ENCODE measurements around the gene SUSD5.
"Not testable (repeated sequence)": the region's sequence is repeated elsewhere in the genome, so short reads cannot be mapped to it uniquely, and the experiment has no call there.

The SUSD5 gene

DNA sequence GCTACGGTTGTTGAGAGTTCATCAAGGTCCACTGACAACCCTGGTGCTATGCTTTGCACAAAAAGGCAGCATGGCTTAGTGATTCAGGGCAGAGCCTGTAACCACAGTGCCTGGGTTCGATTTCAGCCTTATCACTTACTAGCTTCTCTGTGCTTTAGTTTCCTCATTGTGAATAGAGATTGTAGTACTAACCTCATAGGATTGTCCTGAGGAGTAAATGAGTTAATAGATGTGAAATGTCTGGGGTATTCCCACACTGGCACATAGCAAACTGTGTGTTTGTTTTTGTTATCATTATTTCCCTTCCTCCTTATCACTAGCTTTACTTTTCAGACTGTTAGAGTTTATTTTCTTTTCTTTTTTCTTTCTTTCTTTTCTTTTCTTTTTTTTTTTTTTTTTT, 88.5 kb downstream of the SUSD5 start:
- Mint-ChIP-seq H3K9me3 (no peaks in the 10 kb centered on the region), H3K36me3 (ENCODE audit: low read depth) (peaks cover 13% of the 10 kb centered on the region)
- ATAC-seq, result no peak

DNA sequence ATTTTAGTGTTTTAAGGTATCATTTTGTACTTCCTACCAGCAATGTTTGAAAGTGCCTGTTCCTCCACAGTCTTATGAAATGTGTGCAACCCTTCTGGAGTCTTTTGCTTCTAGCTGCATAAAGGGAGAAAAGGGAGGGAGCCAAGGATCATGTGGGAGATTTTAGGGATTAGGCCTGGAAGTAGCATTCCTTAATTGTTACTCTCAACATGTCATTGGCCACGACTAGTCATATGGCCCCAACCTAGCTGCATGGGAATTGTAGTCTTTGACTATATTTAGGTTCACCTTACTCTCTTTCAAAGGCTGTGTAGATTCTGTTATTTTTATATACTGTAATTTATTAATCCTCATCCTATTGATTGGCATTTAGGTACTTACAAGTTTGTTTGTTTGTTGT, 89.9 kb downstream of the SUSD5 start:
- no peak for ATAC-seq
- Mint-ChIP-seq H3K27me3 (no peaks in the 10 kb centered on the region), H3K4me3 (no peak overlapping the region), H3K36me3 (ENCODE audit: low read depth) (peaks cover 10% of the 10 kb centered on the region), H3K4me1 (peaks cover 11% of the 10 kb centered on the region), H3K9me3 (no peaks in the 10 kb centered on the region), H3K27ac (no peak overlapping the region)
- no peak for DNase-seq

More for the DNA sequence above, 88.5 kb downstream of the SUSD5 start:
- no peak overlapping the region for H3K4me3 Mint-ChIP-seq
- H3K27ac Mint-ChIP-seq, result no peak overlapping the region
- H3K27me3 Mint-ChIP-seq, result no peaks in the 10 kb centered on the region
- DNase-seq, result no peak
- peaks cover 6% of the 10 kb centered on the region for H3K4me1 Mint-ChIP-seq

DNA sequence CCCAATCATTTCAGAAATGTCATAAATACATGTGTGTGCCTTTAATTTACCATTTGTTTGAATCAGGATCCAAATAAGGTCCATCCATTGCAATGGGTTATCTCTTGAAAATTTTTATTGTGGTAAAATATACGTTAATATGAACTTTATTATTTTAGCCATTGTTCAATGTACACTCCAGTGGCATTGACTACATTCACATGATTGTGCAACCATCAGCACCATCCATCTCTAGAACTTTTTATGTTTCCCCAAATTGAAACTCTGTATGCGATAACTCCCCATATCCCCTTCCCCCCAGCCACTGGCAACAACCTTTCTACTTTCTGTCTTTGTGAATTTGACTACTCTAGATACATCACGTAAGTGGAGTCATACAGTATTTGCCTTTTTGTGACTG, 92.8 kb downstream of the SUSD5 start:
- ATAC-seq, result no peak
- DNase-seq, result no peak
- Mint-ChIP-seq H3K4me1 (peaks cover 11% of the 10 kb centered on the region), H3K27me3 (no peaks in the 10 kb centered on the region), H3K36me3 (ENCODE audit: low read depth) (peaks cover 10% of the 10 kb centered on the region), H3K27ac (no peak overlapping the region), H3K4me3 (no peak overlapping the region), H3K9me3 (no peaks in the 10 kb centered on the region)

DNA sequence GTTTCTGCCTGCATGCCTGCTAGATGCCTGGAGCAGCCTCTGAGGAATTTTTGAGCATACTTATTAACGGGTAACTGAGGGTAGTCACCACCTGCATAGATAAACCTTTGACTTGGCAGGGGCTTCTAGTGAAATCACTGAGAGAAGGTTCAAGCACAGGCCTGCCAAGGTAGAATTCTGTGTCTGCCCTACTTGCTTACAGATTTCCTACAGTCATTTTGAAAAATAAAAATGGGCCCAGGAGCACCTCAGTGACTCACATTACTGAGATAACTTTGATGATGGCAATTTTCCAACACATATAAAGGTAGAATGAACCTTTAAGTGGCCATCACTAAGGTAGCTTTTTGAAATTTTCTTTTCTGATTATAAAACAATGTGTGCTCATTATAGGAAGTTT, 94.0 kb downstream of the SUSD5 start:
- no peak overlapping the region for H3K27ac Mint-ChIP-seq

DNA sequence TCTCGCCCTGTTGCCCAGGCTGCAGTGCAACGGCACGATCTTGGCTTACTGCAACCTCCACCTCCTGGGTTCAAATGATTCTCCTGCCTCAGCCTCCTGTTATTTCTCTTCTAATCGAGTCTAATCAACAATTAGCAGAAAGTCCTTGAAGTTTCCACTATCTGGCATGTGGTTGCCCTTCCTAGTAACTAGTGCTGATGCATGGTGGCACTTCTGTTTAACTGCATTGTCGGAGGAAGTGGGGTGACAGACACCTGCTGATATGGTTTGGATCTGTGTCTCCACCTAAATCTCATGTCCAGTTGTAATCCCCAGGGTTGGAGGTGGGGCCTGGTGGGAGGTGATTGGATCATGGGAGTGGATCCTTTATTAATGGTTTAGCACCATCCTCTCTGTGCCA, 95.6 kb downstream of the SUSD5 start:
- Mint-ChIP-seq H3K27ac (peak overlapping the region; percentile 39), H3K9me3 (no peaks in the 10 kb centered on the region)
- ATAC-seq, result no peak

More for the DNA sequence above, 94.0 kb downstream of the SUSD5 start:
- DNase-seq, result no peak
- H3K4me1 Mint-ChIP-seq, result peaks cover 11% of the 10 kb centered on the region
- no peak overlapping the region for H3K4me3 Mint-ChIP-seq
- peak; percentile 15 for ATAC-seq
- H3K9me3 Mint-ChIP-seq, result no peaks in the 10 kb centered on the region
- H3K27me3 Mint-ChIP-seq, result no peaks in the 10 kb centered on the region
- peaks cover 10% of the 10 kb centered on the region for H3K36me3 Mint-ChIP-seq (ENCODE audit: low read depth)

DNA sequence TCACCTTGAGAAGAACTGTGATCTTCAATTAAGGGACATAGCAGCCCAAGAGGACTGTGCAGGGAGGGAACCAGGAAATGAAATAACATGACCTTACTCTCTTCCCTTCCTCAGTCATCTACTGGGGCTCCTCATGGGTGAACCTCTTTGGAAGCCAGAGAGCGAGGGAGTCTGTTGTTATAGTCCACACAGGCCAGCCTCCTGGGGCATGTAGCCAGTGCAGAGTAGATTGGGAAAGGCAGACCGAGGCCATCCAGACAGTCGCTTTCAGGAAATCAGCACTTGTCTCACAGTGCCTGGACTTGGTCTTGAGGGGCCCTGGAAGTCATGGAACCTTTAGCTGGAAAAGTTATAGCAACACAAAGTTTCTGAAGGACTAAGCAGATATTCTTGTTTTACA, 98.7 kb downstream of the SUSD5 start:
- H3K4me1 Mint-ChIP-seq, result peaks cover 25% of the 10 kb centered on the region

More for the DNA sequence above, 95.6 kb downstream of the SUSD5 start:
- Mint-ChIP-seq H3K4me1 (peaks cover 11% of the 10 kb centered on the region), H3K27me3 (no peaks in the 10 kb centered on the region), H3K36me3 (ENCODE audit: low read depth) (peaks cover 10% of the 10 kb centered on the region), H3K4me3 (no peak overlapping the region)
- no peak for DNase-seq

DNA sequence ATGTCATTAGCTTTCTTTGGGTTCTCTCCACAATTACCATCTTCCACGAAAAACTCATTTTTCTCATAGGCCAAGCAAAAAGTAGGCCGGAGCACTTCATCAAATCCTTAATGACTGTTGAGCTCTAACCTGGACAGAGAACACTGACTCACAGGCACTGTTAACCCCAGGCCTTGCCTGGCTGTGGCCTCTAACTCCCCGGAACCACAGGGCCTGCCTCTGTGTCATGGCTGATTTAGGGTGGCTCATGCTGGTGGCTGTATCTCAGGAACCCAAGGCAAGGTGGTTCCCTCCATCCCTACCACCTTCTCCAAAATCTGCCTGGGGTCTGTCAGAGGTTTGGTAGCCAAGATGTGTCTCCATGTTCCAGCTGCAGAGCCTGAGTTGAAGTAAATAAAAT, 101.1 kb downstream of the SUSD5 start:
- H3K27me3 Mint-ChIP-seq, result no peaks in the 10 kb centered on the region
- H3K36me3 Mint-ChIP-seq (ENCODE audit: low read depth), result no peaks in the 10 kb centered on the region
- no peak overlapping the region for H3K4me3 Mint-ChIP-seq
- no peak for ATAC-seq
- H3K4me1 Mint-ChIP-seq, result peaks cover 33% of the 10 kb centered on the region
- H3K27ac Mint-ChIP-seq, result no peak overlapping the region
- DNase-seq, result no peak
- no peaks in the 10 kb centered on the region for H3K9me3 Mint-ChIP-seq

More for the DNA sequence above, 98.7 kb downstream of the SUSD5 start:
- Mint-ChIP-seq H3K36me3 (ENCODE audit: low read depth) (peaks cover 5% of the 10 kb centered on the region), H3K27me3 (no peaks in the 10 kb centered on the region), H3K4me3 (no peak overlapping the region), H3K27ac (no peak overlapping the region), H3K9me3 (no peaks in the 10 kb centered on the region)
- ATAC-seq (no peak), DNase-seq (no peak)

DNA sequence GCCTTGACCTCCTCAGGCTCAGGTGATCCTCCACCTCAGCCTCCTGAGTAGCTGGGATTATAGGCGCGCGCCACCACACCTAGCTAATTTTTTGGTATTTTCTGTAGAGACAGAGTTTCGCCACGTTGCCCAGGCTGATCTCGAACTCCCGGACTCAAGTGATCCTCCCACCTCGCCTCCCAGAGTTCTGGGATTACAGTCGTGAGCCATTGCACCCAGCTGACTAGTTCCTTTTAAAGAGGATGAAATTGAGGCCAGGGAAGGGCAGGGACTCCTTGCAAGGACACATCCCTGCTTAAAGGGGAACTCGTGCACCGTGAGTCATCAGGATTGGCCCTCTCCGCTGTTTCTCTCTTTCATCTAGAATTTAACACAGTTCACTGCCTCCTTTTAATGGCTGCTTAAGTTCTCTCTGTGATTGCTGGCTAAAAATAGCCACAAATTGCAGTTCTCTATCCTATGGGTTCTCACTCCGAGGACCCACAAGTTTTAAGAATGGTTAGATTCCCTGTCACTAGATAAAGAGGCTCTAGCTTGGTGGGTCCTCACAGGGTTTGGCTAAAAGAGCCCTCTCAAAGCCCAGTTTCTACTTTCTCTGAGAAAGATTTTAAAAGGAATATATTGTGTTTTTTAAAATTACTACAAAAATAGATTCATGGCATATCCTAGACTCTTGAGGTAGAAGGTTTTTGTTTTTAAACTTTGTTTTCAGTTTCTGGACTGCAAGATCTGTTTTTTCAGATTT, 103.4 kb downstream of the SUSD5 start:
- Mint-ChIP-seq H3K36me3 (ENCODE audit: low read depth) (no peaks in the 10 kb centered on the region), H3K27me3 (no peaks in the 10 kb centered on the region), H3K27ac (peak overlapping the region; percentile 31), H3K9me3 (no peaks in the 10 kb centered on the region), H3K4me1 (peaks cover 46% of the 10 kb centered on the region), H3K4me3 (peak overlapping the region; percentile 78)
- DNase-seq (no peak), ATAC-seq (no peak)

DNA sequence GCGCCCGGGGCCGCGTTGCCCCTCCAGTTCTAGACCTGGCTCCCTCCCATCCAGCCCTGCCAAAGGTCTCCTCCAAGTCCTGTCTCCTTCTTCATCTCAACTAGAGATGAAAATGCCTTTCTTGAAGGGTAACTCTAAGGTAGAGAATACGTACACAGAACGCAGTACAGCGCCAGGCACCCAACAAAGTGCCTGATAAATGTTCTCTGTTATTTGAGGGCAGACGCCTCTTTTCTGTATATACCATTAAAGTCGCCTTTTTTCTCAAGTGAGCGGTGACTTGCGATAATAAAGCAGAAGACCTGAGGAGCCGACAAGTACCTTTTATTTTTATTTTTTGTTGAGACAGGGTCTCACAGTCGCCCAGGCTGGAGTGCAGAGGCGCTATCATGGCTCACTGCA, 104.0 kb downstream of the SUSD5 start:
- DNase-seq (no peak), ATAC-seq (no peak)
- H3K4me3 Mint-ChIP-seq, result peak overlapping the region; percentile 78
- H3K9me3 Mint-ChIP-seq, result no peaks in the 10 kb centered on the region
- no peaks in the 10 kb centered on the region for H3K36me3 Mint-ChIP-seq (ENCODE audit: low read depth)
- no peak overlapping the region for H3K27ac Mint-ChIP-seq
- peaks cover 46% of the 10 kb centered on the region for H3K4me1 Mint-ChIP-seq
- no peaks in the 10 kb centered on the region for H3K27me3 Mint-ChIP-seq

DNA sequence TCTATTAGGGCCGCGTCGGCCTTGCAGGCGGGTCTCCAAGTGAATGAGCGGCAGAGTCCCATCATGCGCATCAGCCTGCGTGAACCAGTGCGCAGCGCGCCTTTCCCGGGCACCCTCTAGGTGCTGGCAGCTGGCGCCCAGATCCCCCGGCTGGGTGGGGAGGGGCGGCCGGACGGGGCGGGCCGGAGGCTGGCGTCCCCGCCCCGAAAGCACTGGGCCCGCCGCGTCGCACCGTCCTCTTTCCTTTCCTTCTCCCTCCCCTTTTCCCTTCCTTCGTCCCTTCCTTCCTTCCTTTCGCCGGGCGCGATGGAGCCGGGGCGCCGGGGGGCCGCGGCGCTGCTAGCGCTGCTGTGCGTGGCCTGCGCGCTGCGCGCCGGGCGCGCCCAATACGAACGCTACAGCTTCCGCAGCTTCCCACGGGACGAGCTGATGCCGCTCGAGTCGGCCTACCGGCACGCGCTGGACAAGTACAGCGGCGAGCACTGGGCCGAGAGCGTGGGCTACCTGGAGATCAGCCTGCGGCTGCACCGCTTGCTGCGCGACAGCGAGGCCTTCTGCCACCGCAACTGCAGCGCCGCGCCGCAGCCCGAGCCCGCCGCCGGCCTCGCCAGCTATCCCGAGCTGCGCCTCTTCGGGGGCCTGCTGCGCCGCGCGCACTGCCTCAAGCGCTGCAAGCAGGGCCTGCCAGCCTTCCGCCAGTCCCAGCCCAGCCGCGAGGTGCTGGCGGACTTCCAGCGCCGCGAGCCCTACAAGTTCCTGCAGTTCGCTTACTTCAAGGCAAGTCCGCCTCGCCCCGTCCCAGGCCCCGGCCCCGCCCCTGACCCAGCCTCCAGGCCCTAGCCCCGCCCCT, 104.6 kb downstream of the SUSD5 start, which contains the start of gene CRTAP:
Gene CRTAP (plus strand): TSS at position 243 of the 850 bp plus-strand sequence. CDS start 64 bp downstream, at position 307.
- peak; percentile 91 for ATAC-seq
- Mint-ChIP-seq H3K9me3 (no peaks in the 10 kb centered on the region), H3K27me3 (no peaks in the 10 kb centered on the region), H3K4me1 (peaks cover 46% of the 10 kb centered on the region), H3K4me3 (peak within 1 kb of the TSS; percentile 78), H3K27ac (peak within 1 kb of the TSS; percentile 65), H3K36me3 (ENCODE audit: low read depth) (no peaks in the 10 kb centered on the region)
- peak; percentile 91 for DNase-seq

DNA sequence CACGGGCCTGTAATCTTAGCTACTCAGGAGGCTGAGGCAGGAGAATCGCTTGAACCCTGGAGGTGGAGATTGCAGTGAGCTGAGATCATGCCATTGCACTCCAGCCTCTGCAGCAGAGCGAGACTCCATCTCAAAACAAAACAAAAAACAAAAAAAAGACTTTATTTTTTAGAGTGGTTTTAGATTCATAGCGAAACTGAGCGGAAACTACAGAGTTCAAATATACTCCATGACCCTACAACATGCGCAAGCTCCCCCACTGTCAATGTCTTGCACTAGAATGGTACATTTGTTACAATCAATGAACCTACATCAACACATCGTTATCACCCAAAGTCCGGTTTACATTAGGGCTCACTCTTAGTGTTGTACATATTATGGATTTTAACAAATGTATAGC, 107.0 kb downstream of the SUSD5 start:
- Mint-ChIP-seq H3K27me3 (no peaks in the 10 kb centered on the region), H3K27ac (no peak overlapping the region), H3K4me1 (peaks cover 44% of the 10 kb centered on the region), H3K4me3 (no peak overlapping the region), H3K9me3 (no peaks in the 10 kb centered on the region), H3K36me3 (ENCODE audit: low read depth) (no peaks in the 10 kb centered on the region)
- DNase-seq (no peak), ATAC-seq (no peak)

DNA sequence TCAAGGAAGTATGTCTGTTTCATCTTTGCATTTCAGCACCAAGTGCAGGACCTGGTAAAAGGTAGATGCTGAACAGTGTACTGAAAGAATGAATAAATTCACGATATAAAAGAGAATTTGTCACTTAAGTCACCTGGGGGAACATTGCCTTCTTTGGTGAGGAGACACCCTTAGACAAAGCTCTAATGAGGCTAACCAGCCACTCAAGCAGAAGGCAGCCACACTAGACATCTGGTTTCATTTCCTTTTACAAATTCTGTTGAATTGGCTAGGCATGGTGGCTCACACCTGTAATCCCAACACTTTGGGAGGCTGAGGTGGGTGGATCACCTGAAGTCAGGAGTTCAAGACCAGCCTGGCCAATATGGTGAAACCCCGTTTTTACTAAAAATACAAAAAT, 111.8 kb downstream of the SUSD5 start:
- ATAC-seq; H3K36me3 Mint-ChIP-seq (ENCODE audit: low read depth); H3K9me3 Mint-ChIP-seq; DNase-seq; H3K27me3 Mint-ChIP-seq; H3K27ac Mint-ChIP-seq; H3K4me3 Mint-ChIP-seq: not testable (repeated sequence)
- H3K4me1 Mint-ChIP-seq, result peaks cover 12% of the 10 kb centered on the region

DNA sequence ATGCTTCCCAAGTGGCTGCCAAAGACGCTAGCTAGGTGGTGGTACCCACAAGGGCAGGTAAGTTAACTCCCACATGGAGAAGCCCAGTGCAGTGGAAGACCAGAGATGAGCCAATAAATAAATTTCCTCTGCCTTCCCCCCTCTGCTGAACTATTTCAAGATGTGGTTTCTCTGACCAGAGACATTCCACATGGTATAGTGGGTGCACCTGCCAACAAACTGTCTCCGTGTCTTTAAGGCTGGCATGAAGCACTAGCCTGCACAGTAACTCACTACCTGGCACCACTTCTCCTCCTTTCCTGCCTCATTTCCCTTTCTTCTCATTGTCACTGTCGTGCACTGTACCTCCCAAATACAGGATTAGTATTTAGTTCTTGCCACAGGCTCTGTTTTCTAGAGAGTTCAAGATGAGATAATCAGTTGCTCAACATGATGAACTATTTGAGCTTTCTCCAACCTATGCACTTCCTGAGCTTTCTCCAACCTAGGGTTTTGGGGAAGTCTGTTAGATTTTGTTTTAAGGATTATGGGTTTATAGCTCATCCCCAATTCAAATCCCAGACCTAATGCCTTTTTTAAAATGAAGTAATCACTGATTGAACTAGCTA, 113.2 kb downstream of the SUSD5 start:
- H3K36me3 Mint-ChIP-seq (ENCODE audit: low read depth), result no peaks in the 10 kb centered on the region
- H3K4me3 Mint-ChIP-seq, result no peak overlapping the region

DNA sequence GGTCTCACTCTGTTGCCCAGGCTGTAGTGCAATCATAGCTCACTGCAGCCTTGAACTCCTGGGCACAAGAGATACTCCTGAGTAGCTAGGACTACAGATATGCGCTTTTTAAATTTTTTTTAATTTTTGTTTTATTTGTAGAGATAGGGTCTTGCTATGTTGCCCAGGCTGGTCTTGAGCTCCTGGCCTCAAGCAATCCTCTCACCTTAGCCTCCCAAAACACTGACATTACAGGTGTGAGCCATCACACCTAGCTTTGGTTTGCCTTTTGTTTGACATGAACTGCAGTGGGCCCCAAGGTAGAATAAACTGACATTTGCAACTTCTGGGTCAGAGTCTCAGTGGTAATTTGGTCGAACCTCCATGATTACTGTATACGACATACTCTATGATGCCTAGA, 113.8 kb downstream of the SUSD5 start:
- H3K27me3 Mint-ChIP-seq, result no peaks in the 10 kb centered on the region
- no peak overlapping the region for H3K27ac Mint-ChIP-seq
- peaks cover 3% of the 10 kb centered on the region for H3K4me1 Mint-ChIP-seq
- H3K9me3 Mint-ChIP-seq, result no peaks in the 10 kb centered on the region
- no peaks in the 10 kb centered on the region for H3K36me3 Mint-ChIP-seq (ENCODE audit: low read depth)
- ATAC-seq, result no peak
- H3K4me3 Mint-ChIP-seq, result no peak overlapping the region
- DNase-seq, result no peak

More for the DNA sequence above, 113.2 kb downstream of the SUSD5 start:
- DNase-seq, result no peak
- no peak for ATAC-seq
- Mint-ChIP-seq H3K27ac (no peak overlapping the region), H3K27me3 (no peaks in the 10 kb centered on the region), H3K9me3 (no peaks in the 10 kb centered on the region), H3K4me1 (peaks cover 3% of the 10 kb centered on the region)
